Left forelimb (tissue), 1 donor: Measurements from ENCODE around the gene SORCS2.

Experiments used
- DNase-seq: peaks from one replicate; pipeline ENCODE4 v3.0.0-alpha.2; 2018; ENCODE audit warnings: low spot score

SORCS2 gene

GRCh38 chr4:7304436-7304835 is 112.1 kb downstream of the SORCS2 start:
- no peak for DNase-seq

DNA sequence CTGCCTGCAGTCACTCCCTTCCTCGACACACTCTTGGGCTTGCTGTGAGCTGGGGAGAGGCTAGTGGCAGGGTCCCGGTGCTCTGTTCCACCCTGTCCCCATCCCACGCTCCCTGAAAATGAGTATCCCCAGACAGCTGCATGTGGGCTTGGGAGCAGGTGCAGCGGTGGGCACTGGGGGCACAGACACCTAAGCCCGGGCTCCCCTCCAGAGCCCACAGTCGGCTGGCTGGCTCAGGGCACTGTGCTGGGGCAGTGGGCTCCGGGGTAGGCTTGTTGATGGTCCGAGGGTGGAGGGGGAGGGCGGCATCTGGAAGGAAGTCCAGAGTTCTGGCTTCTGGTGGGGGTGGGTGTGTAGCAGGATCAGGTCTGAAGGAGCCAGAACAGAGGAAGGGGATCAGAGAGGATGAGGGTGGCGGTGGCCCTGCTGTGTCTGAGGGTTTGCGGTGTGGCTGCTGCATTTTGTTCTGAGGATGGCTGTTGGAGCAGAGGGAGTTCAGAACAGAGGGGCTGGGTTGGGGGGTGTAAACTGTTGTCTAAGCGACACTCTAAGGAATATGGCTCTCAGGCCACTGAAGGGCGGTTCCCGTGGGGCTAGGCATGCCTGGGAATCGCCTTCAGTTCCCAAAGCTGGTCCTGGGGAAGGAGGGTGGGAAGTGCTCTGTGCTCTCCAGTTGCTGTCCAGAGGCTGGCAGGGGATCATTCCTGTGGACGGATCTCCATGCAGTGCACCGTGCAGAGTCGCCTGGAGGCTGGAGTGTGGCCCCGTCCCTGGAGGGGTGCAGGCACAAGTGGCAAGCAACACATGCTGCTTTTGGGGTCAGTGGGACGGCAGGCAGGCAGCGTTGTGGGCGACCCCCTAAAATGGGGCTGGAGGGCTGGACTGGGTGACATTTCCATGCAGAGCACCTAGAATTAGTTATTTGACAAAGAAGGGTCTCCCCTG is 114.0 kb downstream of the SORCS2 start:
- DNase-seq: no peak

DNA sequence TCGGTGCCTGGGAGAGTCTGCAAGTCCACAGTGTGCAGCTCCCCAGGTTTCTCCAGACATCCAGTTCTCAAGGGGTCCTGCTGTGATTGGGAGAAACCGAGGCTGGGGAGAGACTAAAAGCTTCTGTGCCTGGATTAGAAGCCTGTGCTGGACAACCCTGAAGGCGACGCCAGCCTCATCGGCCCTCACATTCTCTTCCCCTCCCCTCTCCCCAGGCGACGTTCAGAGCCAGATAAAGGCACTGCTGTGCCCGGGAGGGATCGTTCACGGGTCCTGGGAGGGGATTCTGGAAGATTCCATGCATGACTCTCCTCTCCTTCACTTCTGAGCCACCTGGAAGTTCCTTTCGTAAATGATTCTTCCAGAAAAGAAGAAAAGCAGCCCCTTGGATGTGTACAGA is 114.6 kb downstream of the SORCS2 start:
- no peak for DNase-seq

- no peak for DNase-seq
Observed at GRCh38 chr4:7307394-7308099, 115.2 kb downstream of the SORCS2 start.

DNA sequence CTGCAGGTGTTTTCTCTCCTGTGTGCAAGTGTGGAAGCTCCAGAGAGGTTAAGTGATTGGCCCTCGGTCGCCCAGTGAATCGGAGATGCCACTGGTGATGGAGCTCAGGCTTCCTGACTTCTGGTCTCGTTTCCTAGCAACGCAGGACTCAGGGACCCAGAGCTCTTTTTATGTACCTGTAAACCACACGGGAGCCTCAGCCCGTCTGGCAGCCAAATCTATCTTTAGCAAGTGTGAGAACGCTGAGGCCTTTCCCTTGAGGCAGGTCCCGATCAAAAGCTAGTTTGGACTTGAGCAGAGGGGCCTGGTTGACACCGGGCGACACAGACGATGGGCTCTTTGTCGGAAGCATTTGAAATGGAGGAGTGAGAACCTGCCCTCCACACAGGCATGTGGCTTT is 116.8 kb downstream of the SORCS2 start:
- no peak for DNase-seq

GRCh38 chr4:7309636-7310390 is 117.5 kb downstream of the SORCS2 start:
- DNase-seq: no peak

GRCh38 chr4:7310451-7310850 is 118.1 kb downstream of the SORCS2 start:
- no peak for DNase-seq

DNA sequence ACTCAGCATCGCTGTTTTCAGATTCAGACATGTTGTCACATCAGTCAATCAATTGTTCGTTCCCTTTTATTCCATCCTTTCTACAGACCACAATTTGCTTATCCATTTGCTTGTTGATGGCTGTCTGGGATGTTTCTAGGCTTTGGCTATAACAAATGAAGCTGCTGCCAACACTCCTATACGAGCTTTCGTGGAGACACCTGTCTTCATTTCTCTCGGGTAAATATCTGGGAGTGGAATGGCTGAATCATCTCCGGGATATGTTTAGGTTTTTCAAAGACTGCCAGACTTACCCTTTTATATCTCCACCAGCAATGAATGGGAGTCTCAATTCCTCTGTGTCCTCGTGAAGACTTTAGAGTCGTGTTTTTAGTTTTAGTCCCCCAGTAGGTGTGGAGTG is 118.9 kb downstream of the SORCS2 start:
- no peak for DNase-seq

DNA sequence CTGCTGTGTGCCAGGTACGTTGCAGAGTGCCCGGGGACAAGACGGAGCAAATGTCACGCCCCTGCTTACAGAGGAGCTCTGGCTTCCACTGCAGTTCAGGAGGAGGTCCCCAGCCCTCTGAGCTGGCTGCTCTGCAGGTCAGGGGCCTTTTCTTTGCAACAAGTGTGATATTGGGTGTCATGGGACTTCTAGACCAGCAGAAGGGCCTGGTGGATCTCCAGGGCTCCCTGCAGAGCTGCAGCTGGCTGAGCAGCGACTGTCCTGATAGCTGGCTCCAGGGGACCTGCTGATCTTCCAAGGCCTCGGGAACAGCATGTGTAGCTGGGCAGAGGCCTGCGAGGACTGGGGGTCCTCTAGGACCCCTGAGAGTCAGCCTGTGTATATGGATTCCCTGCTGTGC is 120.4 kb downstream of the SORCS2 start:
- DNase-seq: no peak

GRCh38 chr4:7313347-7313811 is 121.0 kb downstream of the SORCS2 start:
- DNase-seq: no peak

GRCh38 chr4:7313991-7314390 is 121.7 kb downstream of the SORCS2 start:
- no peak for DNase-seq

GRCh38 chr4:7315286-7315685 is 122.9 kb downstream of the SORCS2 start:
- no peak for DNase-seq

DNA sequence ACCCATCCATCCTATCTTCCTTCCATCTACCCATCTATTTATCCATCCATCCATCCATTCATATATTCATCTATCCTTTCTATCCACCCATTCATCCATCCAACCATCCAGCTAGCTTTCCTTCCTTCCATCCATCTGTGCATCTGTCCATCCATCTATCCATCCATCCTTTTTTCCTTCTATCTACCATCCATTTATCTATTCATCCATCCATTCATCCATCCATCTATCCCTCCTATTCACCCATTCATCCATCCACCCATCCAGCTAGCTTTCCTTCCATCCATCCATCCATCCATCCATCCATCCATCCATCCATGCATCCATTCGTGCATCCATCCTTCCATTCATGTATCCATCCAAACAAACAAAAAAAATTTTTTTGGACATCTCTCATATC is 123.6 kb downstream of the SORCS2 start:
- no peak for DNase-seq

DNA sequence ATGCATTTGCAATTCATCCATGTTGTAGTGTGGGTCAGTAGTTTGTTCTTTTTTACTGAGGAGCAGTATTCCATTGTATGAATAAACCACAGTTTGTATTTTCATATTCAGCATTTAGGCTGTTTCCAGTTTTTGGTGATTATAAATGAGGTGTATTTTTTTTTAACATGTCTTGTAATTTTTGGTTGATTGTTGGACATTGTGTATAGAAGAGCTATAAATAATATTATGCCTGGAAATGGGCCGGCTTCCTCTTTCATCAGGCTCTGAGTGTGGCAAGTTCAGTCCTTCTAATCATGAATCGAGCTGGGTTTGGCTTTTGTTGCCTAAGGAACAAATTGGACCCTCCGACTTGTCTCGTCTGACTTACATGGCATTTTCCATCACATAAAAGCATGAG is 126.7 kb downstream of the SORCS2 start:
- no peak for DNase-seq

GRCh38 chr4:7320206-7320797 is 128.0 kb downstream of the SORCS2 start:
- DNase-seq: no peak

GRCh38 chr4:7322166-7322991 is 130.0 kb downstream of the SORCS2 start:
- DNase-seq: no peak

DNA sequence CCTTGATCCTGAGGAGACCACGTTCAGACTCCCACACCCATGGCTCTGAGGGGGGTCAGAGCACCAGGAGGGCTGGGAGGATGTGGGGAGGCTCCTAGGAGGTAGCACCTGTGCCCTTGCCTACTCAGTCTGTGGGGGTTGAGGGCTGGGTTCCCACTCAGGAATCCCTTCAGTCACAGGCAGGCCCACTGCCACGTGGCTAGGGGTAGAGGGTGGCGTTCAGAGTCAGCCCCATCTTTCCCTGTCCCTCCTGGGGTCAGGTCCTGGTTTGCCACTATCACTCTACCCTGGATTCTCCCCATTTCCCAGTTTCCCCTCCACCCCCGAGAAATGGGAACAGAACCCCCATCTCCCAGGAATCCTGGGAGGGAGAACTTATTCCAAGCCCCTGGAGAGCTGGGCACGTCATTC is 131.1 kb downstream of the SORCS2 start:
- no peak for DNase-seq

DNA sequence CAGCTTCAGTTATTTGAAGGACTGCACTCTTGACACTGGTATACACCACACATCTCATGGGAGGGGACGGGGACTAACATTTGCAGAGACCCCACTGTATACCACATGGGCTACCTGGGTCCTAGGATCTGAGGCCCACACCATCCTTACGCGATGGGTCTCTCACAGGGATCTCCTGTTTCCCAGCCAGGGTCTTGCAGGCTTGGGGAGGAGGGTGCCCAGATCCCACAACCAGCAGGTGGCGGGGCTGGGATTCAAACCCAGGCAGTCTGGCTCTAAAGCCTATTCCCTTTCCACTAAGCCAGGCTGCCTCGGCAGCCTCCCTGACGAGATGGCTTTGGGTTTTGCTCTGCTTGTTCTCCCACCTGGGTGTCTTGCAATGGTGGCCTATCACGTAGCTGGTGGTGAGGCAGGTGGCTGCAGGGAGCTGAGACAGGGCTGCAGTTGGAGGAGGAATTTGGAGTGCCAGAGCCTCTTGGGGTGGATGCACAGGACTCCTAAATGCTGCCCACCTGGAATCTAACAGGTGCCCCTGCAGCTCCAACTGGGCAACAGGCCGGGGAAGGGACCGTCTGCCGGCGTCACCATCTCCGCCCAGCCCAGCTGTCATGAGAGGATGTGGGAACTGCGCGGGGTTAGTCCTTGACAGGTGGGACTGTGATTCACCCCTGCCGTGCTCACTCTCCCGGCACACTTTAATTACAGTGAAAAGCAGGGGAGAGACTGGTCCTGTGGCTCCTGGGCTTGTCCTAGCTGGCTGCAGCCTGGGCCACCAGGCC is 131.7 kb downstream of the SORCS2 start:
- DNase-seq: no peak

DNA sequence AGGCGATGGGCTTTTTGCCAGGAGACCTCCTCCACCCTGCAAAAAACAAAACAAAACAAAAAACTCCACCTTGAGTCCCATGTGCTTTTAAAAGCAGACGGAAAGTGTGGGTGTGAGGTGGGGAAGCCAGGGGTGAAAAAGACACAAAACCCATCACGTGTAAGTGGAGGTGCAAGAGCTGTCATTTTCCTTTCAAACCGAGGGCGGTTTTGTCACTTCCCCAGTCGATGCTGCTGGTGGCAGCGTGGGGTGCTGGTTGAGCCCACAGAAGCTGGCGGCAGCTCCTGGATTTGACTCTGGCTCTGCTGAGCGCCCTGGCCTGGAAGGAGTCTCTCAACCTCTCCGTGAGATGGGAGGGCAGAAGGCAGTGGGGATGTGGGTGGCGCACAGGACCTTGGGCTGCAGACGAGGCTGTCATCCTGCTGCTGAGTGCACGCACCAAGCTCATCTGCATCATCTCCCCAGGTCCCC is 132.3 kb downstream of the SORCS2 start:
- DNase-seq: no peak

GRCh38 chr4:7325541-7325940 is 133.2 kb downstream of the SORCS2 start:
- no peak for DNase-seq
